Activated CD8-positive, alpha-beta memory T cell treated with anti-CD3 and anti-CD28 coated beads, Interleukin-2, amount 50 U/mL, for 48 hours (primary cell): ENCODE results near the gene EPN2.

Experiments
- DNase-seq: peaks from one replicate; pipeline ENCODE4 v3.0.0-alpha.2; 2020

The EPN2 gene

DNA sequence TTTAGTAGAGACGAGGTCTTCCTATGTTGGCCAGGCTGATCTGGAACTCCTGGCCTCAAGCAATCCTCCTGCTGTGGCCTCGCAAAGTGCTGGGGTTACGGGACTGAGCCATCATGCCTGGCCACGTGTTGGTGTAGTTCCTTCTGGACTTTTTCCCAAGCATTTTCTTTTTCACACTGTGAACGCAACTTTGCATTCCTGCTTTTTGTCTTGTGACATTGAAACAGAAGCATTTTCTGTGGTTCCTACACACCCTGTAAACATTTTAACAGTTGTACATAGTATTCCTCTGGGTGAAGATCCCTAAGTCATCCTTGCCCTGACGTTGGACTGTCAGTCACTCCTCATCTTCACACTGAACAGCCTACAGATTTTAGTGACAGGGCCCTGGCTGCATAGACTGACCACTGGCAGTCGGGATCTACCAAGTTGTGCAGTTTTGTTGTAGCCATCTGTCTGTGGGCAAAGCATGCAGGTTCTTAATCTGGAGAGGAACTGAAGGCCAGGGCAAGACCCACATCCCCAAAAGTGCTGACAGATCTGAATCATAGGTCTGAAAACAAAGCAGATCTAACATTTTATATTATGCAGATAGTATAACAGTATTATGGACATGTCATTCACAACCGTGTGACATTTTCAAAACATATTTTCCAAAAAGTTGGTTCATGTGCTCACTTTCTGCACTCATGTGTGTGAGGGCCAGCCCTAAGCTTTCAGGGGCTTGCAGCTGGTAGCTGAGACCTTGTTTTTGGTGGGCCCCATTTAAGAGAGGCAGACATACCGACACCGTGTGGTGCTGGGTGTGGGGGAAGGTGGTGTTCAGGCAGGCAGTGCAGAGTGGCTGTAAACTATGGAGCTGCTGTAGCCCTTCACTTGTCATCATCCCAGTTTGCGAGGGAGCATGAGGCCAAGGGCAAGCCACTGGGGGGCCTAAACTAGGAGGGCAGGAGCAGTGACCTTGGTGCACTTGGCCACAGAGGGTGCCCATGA is 59.9 kb downstream of the EPN2 start:
- no peak for DNase-seq

DNA sequence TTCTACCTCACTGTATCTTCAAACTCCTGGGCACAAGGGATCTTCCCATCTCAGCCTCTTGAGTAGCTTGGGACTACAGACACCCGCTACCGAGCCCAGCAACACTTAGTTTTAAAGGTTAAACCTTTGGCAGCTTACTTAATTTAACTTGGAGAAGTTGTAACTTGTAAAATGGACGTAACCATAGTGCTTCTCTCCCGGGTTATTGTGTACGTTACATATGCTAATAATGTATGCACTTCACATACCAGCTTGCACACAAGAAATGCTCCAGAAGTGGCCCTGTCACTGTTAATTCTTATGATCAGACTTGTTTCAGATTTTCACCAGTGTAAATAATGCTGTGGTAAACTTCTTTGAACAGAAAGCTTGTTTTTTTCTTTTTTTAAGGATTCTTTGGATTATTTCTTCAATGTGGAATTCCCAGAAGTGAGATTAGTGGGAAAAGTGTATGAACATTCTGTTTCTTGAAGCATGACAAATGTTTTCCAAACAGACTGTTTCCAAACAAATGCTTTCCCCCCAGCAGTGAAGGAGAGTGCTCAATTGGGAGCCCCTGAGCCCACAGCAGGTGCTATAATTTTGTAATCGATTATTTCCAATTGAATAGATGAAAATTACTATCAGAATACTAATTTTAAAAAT is 61.5 kb downstream of the EPN2 start:
- DNase-seq: no peak

DNA sequence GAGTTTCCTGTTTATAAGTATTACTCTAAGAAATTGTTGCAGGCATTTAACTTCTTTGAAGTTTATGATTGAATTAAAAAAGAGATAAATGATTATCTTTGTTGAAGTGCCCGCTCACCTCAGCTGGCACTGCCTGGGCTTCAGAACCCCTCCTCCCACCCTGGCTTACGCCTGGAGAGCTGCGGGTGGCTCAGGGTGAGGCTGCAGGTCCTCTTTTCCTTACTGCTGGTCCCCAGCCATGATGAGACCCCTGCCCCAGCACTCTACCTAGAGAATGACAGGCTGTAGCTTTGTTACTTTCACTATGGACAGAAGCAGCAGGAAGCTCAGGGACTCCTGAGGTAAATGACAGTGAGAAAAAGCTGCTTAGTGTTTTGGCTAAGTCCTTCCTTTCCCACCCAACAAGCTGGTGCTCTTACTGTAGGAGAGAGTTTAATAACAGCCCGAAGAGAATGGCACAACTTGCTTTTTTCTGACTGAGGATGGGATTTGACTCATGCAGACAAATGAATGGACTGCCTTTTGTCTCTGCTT is 62.1 kb downstream of the EPN2 start:
- no peak for DNase-seq

DNA sequence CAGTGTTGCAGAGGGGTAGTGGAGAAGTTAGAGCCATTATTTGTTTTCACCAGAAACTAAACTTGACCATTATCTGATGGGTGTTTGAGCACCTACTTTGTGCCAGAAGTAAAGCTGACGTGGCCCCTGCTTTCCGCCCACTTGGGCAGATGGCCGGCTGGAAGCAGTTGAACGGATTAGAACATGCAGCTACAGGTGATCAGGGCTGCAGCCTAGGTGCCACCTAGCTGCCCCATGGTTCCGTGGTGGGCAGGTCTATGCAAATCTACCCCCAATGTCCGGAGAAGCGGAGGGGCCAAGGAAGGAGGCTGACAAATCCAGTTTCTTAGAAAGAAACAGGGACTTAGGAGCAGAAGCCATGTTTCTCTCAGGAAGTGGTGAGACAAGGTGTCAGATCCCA is 62.7 kb downstream of the EPN2 start:
- no peak for DNase-seq

DNA sequence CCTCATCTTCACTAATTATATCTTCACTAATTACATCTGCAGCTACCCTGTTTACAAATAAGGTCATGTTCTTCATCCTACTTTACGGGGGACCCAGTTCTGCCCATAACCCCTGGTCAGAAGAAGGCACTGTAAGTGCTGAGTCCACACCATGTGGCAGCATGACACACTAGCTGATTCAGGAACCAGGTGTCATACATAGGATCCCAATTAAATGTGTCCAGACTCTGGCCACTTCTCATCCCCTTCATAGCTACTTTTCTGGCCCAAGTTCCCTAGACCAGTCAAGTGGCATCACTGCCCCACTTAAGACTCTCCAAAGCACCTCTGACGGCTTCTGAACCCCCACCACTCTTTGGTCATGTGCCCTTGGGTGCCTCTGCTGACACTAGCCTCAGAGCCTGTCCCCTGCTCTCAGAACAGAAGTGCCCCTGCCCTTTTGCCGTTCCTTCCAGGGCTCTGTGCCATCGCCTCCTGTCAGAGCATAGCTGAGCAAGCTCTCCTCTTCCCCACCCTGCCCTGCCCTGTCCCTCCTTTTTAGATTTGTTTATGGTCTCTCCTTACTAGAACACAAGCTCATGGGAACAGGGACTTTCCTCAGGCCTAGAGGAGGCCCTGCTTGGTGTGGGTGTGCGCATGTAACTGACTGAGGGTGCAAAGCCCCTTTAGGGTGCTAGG is 64.2 kb downstream of the EPN2 start:
- no peak for DNase-seq

DNA sequence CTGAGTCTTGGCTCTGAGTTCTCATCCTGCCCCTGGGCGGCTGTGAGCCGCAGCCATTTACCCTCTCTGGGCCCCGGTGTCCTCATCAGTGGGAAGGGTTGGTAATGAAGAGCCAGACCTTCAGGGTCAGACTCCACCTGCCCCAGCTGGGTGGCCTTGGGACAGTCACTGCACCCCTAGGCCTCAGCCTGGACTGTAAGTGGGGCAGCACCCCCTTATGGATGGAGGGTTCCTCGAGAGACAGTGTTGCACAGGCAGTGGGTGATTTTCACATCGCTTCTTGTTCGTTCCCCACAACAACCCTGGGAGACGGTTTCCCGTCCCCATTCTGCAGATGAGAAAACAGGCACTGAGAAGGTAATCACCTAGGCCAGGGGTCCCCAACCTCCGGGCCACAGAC is 64.8 kb downstream of the EPN2 start:
- DNase-seq: no peak

DNA sequence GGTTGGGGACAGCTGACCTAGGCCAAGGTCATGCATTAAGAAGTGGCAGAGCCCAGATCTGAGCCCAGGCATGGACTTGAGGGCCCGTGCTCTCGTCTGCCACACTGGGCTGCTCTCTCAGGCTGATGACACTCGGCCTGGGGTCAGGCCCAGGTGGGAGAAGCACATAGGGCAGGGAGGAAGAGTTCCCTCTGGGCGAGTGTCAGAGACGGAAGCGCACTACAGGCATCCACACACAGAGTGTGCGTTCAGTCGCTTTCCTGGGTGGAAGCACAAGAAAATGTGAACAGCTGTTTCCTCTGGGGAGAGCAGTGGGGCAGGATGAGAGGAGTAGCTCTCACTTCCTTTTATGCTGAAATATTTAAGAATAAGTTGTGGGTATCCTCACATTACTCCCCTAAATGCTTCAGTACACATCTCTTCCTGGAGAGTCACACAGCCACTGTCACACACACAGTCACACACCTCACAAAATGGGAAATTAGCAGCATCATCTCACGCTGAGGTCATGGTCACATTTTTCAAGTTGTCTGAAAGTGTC is 65.7 kb downstream of the EPN2 start:
- no peak for DNase-seq

DNA sequence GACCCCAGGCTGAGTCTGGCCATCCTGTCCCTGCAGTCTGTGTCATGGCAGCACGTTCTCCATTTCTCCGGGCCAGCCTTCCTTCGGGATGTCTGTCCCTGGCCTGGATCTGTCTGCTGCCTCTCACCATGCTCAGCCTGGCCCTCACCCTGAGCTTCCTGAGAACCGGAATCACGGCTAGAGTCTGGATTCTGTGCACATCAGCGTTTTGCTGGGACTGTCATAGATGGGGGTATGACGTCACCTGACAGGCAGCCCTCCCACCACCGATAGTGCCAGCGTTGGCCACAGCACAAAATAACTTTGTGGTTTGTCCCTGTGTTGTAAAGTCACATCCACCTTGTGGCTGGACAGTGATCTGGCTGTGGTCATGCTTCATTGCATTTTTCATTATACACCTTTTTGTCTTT is 66.2 kb downstream of the EPN2 start:
- no peak for DNase-seq

DNA sequence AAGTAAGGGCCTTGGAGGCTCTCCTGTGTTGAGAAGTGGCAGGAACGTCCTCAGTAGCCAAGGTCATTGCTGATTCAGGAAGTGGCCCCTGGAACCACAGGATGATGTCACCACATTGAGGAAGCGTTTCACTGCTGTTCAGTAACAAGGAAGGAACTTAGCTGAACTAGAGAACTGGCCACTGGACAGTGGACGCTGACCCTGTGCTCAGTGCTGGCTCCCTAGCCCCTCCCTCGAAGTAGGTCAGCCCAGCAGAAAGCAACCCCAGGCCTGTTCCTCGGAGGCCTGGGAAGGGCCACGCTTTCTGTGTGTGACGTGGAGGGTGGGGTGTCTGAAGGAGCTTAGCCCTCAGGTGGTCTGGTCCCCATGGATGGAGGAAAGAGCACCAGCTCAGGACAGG is 67.0 kb downstream of the EPN2 start:
- no peak for DNase-seq

DNA sequence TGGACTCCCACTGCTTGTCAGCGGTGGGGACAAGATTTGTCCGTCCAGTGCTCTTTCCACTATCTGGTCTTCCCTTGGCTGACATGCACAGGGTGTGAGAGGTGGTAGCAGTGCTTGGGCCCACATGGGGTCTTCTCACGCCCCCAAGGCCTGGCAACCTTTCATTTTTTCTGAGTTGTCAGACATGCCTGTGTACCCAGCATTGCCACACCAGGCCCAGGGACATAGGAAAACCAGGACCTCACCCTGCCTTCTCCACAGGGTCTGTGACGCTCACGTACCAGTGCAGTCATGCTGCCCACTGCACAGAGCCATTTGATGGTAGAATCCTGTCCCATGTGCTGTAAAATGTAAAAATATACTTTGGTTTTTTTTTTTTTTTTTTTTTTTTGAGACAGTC is 67.6 kb downstream of the EPN2 start:
- no peak for DNase-seq

DNA sequence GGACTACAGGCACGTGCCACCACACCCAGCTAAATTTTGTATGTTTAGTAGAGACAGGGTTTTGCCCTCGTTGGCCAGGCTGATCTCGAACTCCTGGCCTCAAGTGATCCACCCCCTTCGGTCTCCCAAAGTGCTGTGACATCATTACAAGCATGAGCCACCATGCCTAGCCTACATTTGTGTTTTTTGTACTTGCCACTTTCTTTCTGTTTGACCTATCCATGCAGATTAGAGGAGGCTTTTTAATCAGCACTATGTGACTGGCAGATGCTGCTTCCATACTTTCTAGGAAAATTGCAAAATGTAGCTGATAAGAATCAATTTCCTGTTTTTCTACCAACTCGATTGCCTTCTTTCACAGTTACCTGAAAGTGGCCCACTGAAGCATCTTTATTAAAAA is 68.1 kb downstream of the EPN2 start:
- DNase-seq: no peak

DNA sequence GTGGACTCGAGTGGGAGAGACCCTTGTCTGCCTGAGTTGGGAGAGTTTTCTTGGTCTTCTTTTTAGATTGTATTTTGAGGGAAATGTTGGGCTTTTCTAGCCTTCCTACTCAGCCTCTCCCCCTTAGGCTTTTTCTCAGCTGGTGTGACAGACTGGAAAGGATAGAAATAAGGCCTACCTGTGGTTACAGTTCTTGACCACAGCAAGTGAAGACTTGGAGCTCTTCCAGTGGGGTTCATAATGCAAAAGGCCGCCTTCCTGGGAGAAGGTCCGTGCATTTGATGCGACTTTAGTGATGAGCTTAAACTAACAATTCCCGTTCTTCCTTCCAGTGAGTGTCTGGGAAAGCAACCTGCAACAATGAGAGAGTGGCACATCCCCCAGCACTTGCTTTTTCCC is 68.6 kb downstream of the EPN2 start:
- DNase-seq: no peak

DNA sequence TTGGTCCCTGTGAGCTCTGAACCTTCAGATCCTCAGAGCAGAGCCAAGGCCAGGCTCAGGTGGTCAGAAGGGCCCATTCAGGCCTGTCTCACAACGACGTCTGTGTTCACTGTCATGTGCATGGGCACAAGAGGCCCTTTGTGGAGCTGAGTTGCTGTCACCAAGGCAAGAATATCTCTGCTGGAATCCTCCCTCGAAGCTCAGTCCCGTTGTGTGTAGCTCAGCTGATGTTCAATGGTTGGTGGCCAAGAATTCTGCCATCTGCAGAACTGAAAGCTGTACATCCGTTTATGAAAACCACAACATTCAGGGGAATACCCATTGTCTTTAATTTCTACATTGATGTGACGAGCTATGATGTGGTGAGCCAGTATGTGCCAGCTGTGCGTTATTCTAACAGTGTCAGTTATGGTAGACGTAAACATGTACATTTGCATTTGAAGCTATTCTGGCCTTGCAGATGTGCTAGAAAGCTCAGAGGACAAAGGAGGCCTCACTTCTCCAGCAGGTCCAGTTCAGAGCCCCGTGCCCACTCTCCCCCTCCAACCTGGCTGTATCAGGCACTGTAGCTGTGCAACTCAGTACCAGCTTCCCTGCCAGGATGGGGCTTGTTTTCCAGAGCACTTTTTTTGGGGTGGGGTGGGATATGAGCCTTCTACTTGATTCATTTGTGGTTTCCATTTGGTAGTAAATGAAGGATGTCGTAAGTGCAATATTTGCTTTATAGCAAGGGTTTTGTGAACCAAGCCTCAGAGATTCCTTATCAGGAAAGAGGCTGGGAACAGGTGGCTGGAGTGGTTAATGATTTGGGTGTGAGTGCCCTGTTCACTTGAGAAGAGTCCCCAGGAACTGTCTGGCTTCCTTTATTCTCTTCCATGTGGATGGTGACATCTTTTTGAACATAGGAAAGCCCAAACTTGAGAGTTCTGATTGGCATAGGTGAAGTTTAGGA is 69.3 kb downstream of the EPN2 start:
- DNase-seq: no peak

DNA sequence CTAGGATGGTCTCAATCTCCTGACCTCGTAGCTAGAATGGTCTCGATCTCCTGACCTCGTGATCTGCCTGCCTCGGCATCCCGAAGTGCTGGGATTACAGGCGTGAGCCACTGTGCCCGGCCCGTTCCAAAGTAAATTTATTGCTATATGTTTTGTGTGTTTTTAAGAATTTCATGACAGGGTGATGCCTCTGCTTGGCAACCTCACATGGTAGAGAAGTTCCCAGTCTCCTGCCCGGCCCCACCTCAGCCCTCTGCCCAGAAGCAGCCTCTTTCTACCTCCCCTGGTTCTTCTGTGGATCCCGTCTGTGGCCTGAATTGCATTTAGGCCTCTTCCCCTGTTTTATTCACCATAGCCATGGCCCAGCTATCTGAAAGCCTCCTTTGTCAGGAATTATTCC is 70.4 kb downstream of the EPN2 start:
- no peak for DNase-seq

DNA sequence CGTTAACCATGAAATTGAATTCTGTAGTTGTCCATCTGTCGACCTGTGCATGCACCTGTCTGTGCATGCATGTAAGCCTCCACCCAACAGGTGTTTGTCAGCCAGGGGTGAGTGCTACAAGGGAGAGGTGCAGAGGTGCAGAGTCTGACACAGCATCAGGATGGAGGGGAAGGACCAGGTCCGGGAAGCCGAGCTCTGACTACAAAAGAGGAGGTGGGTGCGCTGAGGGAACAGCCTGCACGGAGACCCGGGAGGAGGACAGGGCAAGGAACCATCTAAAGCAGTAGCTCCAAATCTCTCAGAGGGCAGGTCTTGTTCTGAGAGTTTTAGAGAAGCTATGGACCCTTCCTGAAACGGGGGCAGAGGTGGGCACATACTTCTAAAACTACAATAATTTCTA is 71.2 kb downstream of the EPN2 start:
- DNase-seq: no peak

DNA sequence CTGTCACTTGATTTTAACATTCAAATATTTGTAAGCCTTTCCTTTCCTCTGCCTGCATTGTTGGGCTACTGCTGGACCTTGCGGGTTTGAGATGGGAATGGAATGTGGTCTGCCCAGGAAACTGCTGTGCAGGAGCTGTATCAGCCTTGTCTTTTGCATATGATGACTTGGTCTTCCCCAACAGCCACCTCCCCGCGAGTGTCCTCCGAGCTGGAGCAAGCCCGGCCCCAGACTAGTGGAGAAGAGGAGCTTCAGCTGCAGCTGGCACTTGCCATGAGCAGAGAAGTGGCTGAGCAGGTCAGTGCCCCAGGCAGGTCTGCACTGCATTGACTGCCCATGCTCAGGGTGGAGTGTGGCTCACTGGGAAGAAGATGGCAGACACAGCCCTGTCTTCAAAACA is 72.5 kb downstream of the EPN2 start:
- no peak for DNase-seq

DNA sequence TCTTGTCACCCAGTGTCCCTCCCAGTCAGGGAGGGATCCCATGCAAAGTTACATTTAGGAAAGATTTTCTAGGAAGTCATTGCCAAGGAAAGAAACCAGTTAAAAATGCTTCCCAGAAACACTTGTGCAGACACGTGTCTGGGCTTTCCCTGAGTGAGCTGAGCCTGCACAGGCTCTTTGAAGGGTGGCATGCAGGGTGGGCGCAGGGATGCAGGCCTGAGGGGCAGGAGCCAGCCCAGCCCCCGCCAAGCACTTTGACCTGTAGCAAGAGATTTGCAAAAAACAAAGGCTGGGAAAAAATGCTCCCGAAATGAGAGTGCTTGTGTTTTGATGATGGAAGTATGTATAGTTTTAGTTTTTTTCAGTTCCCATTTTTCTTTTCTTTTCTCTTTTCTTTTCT is 73.0 kb downstream of the EPN2 start:
- no peak for DNase-seq

DNA sequence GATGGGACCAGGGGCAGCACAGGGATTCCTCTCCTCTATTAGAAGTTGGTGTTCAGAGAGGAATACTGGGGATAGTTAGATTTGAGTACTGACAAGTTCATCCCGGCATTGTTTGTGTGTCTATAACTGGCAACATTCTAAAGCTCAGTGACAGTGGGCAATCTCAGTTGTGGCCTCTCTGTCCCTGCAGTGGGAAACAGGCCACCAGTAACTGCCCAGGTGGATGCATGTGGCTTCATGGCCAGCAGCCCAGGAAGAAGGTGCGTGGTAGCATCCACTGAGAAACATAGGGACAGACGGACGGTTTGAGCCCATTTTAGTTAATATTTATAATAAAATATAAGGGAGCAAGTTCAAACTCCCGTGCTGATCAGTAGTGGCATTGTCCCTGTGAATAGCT is 73.8 kb downstream of the EPN2 start:
- no peak for DNase-seq

DNA sequence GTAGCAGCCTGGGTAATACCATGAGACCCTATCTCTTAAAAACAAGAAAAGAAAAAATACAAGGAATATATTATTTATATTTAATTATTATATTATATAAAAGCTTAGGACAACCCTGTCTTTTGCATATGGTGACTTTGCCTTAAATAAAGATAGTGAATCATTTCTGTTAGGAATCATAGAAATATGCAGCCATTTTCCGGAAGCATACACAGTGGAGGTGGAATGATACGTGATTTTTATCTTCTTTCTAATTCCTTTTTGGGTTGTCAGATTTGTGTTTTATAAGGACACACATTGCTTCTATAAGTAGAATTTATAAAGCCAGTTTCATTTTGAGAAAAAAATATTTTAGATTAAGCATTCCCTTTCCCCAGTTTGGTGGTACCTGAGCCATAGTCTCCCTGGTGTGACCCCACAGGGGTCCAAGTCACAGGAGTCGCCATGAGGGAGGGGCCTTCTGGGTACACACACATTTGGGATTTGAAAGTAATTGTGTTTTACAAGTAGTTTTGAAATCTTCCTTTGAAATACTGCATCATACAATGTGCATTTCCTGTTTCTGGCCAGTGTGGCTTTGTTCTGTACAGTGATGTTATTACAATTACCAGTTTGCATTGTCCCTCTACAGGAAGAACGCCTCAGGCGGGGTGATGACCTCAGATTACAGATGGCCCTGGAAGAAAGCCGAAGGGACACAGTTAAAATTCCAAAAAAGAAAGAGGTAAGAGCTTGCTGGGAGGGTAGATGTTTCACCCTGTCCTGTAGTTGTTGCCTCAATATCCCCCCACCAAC is 74.5 kb downstream of the EPN2 start:
- DNase-seq: no peak

DNA sequence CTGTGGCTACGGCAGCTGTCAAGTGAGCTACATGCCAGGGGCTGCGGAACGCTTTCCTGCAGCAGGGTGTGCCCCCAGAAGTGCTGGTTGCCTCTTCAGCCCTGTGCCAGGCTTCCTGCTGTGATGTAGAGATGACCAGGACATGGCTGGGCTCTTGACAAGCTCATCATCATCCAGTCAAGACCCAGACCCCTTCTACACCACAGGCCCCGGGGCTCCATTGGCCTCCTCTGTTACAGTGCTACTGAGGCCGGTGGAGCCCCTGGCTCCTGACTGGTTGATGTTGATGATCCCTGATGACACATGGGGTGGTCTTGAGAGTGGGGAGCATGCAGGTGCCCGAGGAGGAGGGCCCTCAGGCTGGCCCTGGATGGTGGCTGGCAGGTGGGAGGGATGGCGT is 75.2 kb downstream of the EPN2 start:
- DNase-seq: no peak

DNA sequence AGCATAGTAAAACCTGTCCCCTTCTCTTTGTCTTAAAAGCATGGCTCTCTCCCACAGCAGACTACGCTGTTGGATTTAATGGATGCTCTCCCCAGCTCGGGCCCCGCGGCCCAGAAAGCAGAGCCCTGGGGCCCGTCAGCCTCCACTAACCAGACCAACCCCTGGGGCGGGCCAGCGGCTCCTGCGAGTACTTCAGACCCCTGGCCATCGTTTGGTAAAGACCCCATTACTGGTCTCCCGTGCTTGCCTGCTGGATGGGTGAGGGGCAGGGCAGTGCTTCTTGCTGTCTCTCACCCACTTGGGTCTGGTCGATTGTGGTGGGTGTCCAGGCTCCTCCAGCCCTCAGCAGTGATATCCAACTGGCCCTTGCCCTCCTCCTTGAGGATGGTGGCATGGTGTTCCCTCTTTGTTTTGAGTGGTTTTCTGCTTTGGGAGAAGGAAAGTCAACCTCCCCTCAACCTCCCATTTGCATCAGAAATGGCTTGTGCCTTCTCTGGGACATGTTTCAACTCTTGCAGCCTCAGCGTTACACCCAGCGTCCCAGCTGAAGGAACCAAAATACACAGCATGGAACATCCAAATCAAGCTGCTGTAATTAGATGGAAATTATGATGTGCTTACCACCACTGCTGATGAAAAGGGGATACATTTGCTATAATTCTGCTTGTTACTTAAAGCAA is 76.0 kb downstream of the EPN2 start:
- DNase-seq: no peak
